Fibroblast of lung (primary cell): ENCODE measurements around the gene GAR1. TPM values are rescaled to one million over a fixed set of nuclear protein-coding genes. Genes with fewer than 3 reads are reported as not detected.
"Not testable (repeated sequence)": the region's sequence is repeated elsewhere in the genome, so short reads cannot be mapped to it uniquely, and the experiment has no call there.

ENCODE experiments used
- DNase-seq, 2 donors: peaks; one replicate each; pipeline versions ENCODE4 v3.0.0 to v3.0.0-alpha.2; 2010; ENCODE audit warnings: low read depth in 2 of 2
- H2AFZ ChIP-seq: 2 replicates; pipeline ENCODE4 v1.5.1; 2012; ENCODE audit warnings: low read length, control low read depth, inconsistent platforms
- H3K27ac ChIP-seq: 2 replicates; pipeline ENCODE4 v1.5.1; 2011; ENCODE audit warnings: low read length, control low read depth; ENCODE audit not compliant: insufficient read depth
- H3K27me3 ChIP-seq: 2 replicates; pipeline ENCODE4 v1.5.1; 2011; ENCODE audit warnings: mild to moderate bottlenecking, low read length; ENCODE audit not compliant: control insufficient read depth, insufficient read depth
- H3K36me3 ChIP-seq: 2 replicates; pipeline ENCODE4 v1.5.1; 2011; ENCODE audit warnings: low read length; ENCODE audit not compliant: control insufficient read depth, insufficient read depth
- H3K4me1 ChIP-seq: 2 replicates; pipeline ENCODE4 v1.5.1; 2011; ENCODE audit warnings: low read length; ENCODE audit not compliant: control insufficient read depth, insufficient read depth; ENCODE audit errors: extremely low read depth
- H3K4me2 ChIP-seq: 2 replicates; pipeline ENCODE4 v1.5.1; 2011; ENCODE audit warnings: low read length, control low read depth; ENCODE audit not compliant: insufficient read depth; ENCODE audit errors: extremely low read depth
- H3K4me3 ChIP-seq, 4 experiments: fragments of 200-600 bp in 1 of 4; sonication (generic) in 1 of 4; replicated peaks in 1 of 4; 2 replicates each; pipeline ENCODE4 v1.5.1; 2011 to 2016; ENCODE audit warnings: low read length in 4 of 4, low read depth in 3 of 4, mild to moderate bottlenecking in 3 of 4, control low read depth in 2 of 4, inconsistent platforms in 1 of 4, mixed read lengths in 1 of 4; ENCODE audit not compliant: insufficient read depth in 1 of 4; ENCODE audit errors: control extremely low read depth in 1 of 4
- H3K79me2 ChIP-seq: 2 replicates; pipeline ENCODE4 v1.5.1; 2012; ENCODE audit warnings: mild to moderate bottlenecking, low read length, inconsistent platforms; ENCODE audit not compliant: control insufficient read depth, insufficient read depth
- H3K9ac ChIP-seq: 2 replicates; pipeline ENCODE4 v1.5.1; 2011; ENCODE audit warnings: mild to moderate bottlenecking, low read length, control low read depth; ENCODE audit not compliant: insufficient read depth
- H3K9me3 ChIP-seq: 2 replicates; pipeline ENCODE4 v1.5.1; 2012; ENCODE audit warnings: low read depth, low read length; ENCODE audit not compliant: control insufficient read depth, insufficient read depth
- H4K20me1 ChIP-seq: 2 replicates; pipeline ENCODE4 v1.5.1; 2011; ENCODE audit warnings: low read length; ENCODE audit not compliant: control insufficient read depth, insufficient read depth; ENCODE audit errors: extremely low read depth
- EZH2 ChIP-seq: IDR thresholded peaks from 2 replicates; pipeline ENCODE4 v1.5.1; 2012; ENCODE audit warnings: low read length, control low read depth, mild to moderate bottlenecking; ENCODE audit errors: missing control alignments
- polyA minus RNA-seq: library from RNA; depleted of rRNA, polyadenylated mRNA; stranded (reverse); fragments of >200 nt; gene quantifications from 2 replicates; pipeline ENCODE4 v1.2.3, GENCODE V29; 2011; ENCODE audit warnings: low replicate concordance
- polyA plus RNA-seq, 2 donors: library from polyadenylated mRNA; depleted of rRNA in 1 of 2; stranded (reverse) in 1 of 2; unstranded in 1 of 2; fragments of >200 nt; gene quantifications; 2 replicates each; pipeline ENCODE4 v1.2.1, GENCODE V29; 2011 to 2012; ENCODE audit warnings: missing spikeins in 1 of 2
- total RNA-seq: library from RNA; depleted of rRNA; stranded (reverse); fragments of >200 nt; gene quantifications from 2 replicates; pipeline ENCODE4 v1.2.1, GENCODE V29; 2014
- TF ChIP-seq, protein P1 (sequence below), 2 donors: IDR thresholded peaks in 1 of 2; conservative IDR thresholded peaks in 1 of 2; 1 replicate in 1 of 2; 2 replicates in 1 of 2; pipeline ENCODE4 v1.5.1; 2011 to 2012; ENCODE audit warnings: low read length in 2 of 2, control low read depth in 1 of 2, inconsistent platforms in 1 of 2, low read depth in 1 of 2, mild to moderate bottlenecking in 1 of 2

GAR1 gene
- total RNA-seq: 2.5 and 2.6 TPM in 2 replicates
- 20.3 and 22.0 TPM in 2 replicates for polyA plus RNA-seq
- 37.0 and 46.3 TPM in 2 replicates for polyA plus RNA-seq (2012)
- polyA minus RNA-seq: 0.30 and 0.51 TPM in 2 replicates

DNA sequence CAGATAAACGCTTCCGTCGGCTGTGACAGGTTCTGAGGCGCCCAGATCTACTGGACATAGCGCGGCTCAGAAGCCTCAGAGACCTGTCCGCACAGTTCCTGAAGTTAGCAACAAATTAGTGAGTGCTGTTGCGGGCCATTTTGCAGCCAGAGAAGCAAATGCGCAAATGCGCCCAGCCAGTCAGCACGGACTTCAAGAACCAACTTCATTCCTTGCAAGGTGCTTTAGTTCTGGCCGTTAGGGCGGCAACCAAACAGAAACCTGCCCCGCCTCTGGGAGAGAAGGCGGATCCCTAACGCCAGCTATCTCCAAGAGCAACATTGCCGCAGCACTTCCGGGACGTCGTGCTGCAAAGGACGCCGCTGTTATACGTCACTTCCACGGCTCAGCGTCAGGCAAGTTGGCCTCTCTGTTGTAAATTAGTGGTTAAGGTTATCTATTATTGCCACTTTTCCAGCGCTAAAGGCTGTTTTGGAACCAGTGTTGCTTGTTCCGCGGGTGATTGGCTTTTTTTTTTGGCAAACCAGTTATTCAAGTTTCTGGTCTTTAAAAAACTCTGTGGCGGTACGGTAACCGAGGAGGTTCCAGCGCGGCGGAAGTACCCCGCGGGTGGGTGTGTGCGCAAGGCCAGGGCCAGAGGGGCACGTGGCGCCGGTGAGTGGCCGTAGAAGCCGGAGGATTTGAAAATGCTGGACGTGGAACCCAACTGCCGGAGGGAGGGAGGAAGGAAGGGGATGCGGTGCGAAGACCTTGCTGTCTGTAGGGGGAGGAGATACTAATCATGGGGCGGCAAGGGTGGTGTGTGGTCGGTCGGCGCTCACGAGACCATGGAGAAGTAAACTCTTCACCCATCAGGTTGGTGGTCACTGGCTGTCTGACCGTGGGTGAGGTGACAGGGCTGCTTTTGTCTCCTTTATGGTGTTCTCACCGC, at the start of gene GAR1:
Gene GAR1, plus strand, starts transcription at position 612 of the 931 bp plus-strand sequence. CDS start 403 bp downstream, outside the sequence.
- H3K9ac ChIP-seq: peak within 1 kb of the TSS; percentile 85
- no peaks in the 10 kb centered on the region for H4K20me1 ChIP-seq
- H3K4me1 ChIP-seq: peaks cover 2% of the 10 kb centered on the region
- H3K79me2 ChIP-seq: peaks cover 23% of the 10 kb centered on the region
- H3K4me2 ChIP-seq: peak within 1 kb of the TSS; percentile 88
- H3K36me3 ChIP-seq: no peaks in the 10 kb centered on the region
- peak within 1 kb of the TSS; percentile 96 for H3K27ac ChIP-seq
- H2AFZ ChIP-seq: peak within 1 kb of the TSS; percentile 99
- peak; percentile 93 to 96 for DNase-seq
- no peaks in the 10 kb centered on the region for H3K9me3 ChIP-seq
- no peaks in the 10 kb centered on the region for H3K27me3 ChIP-seq
- H3K4me3 ChIP-seq: peak within 1 kb of the TSS; percentile 88 to 100 (median 96)
- TF ChIP-seq, protein P1, sequence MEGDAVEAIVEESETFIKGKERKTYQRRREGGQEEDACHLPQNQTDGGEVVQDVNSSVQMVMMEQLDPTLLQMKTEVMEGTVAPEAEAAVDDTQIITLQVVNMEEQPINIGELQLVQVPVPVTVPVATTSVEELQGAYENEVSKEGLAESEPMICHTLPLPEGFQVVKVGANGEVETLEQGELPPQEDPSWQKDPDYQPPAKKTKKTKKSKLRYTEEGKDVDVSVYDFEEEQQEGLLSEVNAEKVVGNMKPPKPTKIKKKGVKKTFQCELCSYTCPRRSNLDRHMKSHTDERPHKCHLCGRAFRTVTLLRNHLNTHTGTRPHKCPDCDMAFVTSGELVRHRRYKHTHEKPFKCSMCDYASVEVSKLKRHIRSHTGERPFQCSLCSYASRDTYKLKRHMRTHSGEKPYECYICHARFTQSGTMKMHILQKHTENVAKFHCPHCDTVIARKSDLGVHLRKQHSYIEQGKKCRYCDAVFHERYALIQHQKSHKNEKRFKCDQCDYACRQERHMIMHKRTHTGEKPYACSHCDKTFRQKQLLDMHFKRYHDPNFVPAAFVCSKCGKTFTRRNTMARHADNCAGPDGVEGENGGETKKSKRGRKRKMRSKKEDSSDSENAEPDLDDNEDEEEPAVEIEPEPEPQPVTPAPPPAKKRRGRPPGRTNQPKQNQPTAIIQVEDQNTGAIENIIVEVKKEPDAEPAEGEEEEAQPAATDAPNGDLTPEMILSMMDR (conservative IDR thresholded peaks at IDR 0.05 in 1 of 2, IDR thresholded peaks at IDR 0.05 in 1 of 2; ENCODE audit: low read depth in 1 of 2, low read length in 2 of 2): no peak
- no peak for TF ChIP-seq EZH2

DNA sequence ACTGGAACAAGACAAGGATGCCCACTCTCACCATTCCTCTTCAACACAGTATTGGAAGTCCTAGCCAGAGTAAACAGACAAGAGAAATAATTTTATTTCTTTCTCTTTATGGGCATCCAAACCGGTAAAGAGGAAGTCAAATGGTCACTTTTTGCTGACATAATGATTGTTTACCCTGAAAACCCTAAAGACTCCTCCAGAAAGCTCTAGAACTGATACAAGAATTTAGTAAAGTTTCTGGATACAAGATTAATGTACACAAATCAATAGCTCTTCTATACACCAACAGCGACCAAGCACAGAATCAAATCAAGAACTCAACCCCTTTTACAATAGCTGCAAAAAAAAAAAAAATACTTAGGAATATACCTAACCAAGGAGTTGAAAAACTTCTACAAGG, 33.5 kb upstream of the GAR1 start:
- not testable (repeated sequence) for H3K9me3 ChIP-seq, H3K4me3 ChIP-seq, H2AFZ ChIP-seq, H3K4me2 ChIP-seq, H3K27me3 ChIP-seq, H3K27ac ChIP-seq, H3K36me3 ChIP-seq, H3K79me2 ChIP-seq, H3K4me1 ChIP-seq, DNase-seq, H4K20me1 ChIP-seq, H3K9ac ChIP-seq

DNA sequence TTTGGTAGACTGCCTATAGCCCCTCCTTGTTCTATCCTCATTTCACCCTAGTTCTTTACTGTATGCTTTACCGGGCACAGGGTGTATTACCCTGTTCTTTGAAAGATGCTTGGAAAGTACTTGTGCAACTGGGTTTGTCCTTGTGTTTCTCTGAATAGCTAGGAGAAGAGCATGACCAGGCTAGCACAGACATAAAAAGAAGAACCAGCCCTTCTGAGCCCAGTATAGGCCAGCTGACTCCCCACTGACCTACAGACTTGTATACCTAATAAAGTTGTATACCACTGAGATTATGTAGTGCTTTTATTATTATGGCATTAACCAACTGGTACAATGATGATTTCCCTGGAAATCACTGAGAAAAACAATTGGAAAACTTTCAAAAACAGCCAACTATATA, 28.7 kb upstream of the GAR1 start:
- Histone ChIP-seq H2AFZ (no peak overlapping the region), H3K4me2 (no peak overlapping the region), H3K4me3 (no peak overlapping the region), H3K27me3 (no peaks in the 10 kb centered on the region), H3K4me1 (no peaks in the 10 kb centered on the region), H3K27ac (no peak overlapping the region), H4K20me1 (no peaks in the 10 kb centered on the region), H3K9me3 (no peaks in the 10 kb centered on the region), H3K79me2 (no peaks in the 10 kb centered on the region), H3K9ac (no peak overlapping the region), H3K36me3 (no peaks in the 10 kb centered on the region)
- DNase-seq: no peak
- TF ChIP-seq EZH2: no peak
- TF ChIP-seq, protein P1 (conservative IDR thresholded peaks at IDR 0.05 in 1 of 2, IDR thresholded peaks at IDR 0.05 in 1 of 2; ENCODE audit: low read depth in 1 of 2, low read length in 2 of 2): no peak
